Embryonic facial prominence (tissue), 1 donor: Measurements from ENCODE around the gene HMBS.
"Not testable (repeated sequence)": the region's sequence is repeated elsewhere in the genome, so short reads cannot be mapped to it uniquely, and the experiment has no call there.

Experiments used
- DNase-seq: peaks from one replicate; pipeline ENCODE4 v3.0.0-alpha.2; 2016; ENCODE audit errors: extremely low spot score

Gene HMBS

DNA sequence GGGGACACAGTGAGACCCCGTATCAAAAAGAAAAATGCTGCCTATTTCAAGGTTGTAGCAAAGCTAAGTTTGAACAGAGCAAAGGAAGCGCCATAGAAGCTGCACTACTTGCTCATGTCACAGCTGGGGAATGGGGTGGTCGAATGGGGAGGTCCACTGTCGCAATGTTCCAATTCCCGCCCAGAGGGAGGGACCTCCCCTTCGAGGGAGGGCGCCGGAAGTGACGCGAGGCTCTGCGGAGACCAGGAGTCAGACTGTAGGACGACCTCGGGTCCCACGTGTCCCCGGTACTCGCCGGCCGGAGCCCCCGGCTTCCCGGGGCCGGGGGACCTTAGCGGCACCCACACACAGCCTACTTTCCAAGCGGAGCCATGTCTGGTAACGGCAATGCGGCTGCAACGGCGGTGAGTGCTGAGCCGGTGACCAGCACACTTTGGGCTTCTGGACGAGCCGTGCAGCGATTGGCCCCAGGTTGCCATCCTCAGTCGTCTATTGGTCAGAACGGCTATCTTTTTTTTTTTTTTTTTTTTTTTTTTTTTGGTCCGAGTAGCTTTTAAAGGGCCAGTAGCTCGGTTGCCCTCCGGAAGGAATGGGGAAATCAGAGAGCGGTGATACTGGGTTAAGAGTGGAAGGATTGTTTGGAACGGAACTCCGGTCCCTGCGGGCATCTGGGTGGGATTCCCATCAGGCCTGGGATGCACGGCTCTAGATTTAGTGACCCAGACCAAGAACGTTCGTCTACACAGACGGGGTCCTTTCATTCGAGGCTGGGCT lies at the start of gene HMBS:
Gene HMBS (plus strand): TSS at position 219 of the 774 bp plus-strand sequence. CDS start 153 bp downstream, at position 372.
- peak; percentile 82 for DNase-seq

DNA sequence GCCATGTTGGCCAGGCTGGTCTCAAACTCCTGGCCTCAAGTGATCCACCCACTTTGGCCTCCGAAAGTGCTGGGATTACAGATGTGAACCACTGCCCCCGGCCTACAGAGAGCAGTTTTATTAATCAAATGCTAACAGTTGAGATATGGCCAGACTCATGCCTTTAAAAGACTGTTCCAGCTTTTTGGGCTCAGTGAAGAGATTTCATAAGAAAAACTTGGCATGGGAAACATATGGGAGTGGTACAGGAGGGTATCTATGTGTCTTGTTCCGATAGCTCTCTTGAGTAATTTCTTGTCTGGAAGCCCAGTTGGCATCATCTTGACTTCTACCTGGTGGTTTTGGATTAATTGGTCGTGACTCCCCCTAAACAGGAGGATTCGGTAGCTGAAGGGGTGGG lies 45.8 kb upstream of the HMBS start:
- no peak for DNase-seq

DNA sequence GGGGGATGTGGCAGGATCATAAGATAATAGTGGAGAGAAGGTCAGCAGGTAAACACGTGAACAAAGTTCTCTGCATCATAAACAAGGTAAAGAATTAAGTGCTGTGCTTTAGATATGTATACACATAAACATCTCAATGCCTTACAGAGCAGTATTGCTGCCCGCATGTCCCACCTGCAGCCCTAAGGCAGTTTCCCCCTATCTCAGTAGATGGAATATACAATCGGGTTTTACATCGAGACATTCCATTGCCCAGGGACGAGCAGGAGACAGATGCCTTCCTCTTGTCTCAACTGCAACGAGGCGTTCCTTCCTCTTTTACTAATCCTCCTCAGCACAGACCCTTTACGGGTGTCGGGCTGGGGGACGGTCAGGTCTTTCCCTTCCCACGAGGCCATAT lies 45.2 kb upstream of the HMBS start:
- not testable (repeated sequence) for DNase-seq

DNA sequence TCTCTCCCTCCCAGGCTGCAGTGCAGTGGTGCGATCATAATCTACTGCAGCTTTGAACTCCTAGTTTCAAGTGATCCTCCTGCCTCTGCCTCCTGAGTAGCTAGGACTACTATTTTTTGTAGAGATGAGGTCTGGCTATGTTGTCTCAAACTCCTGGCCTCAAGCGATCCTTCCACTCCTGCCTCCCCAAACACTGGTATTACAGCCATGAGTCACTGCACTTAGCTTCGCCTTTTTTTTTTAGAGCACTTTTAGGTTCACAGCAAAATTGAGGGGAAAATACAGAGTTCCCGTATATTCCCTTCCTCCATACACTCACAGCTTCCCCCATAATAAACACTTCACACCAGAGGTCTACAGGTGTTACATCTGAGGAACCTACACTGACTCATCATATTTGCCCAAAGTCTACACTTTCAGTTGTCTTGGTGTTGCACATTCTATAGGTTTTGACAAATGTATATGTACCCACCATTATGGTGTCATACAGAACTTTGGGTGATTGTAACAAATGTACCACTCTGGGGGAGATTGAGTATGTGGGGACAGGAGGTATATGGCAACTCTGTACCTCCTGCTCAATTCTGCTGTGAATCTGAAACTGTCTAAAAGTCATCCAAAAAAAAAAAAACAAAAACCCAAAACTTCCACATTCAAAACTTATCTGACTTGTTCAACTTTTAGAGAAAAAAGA lies 42.7 kb upstream of the HMBS start:
- DNase-seq = no peak

DNA sequence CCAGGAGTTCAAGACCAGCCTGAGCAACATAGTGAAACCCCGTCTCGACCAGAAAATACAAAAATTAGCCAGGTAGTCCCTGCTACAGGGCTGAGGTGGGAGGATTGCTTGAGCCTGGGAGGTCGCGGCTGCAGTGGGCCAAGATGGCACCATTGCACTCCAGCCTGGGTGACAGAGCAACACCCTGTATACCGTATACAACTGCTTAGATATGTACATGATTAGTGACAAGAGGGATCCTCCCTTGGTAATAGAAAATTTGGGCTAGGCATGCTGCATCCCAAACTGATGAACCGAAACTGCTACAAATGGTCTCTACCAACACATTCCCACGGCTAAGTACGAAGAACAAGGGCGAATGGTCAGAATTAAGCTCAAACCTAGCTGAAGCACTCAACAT lies 41.8 kb upstream of the HMBS start:
- no peak for DNase-seq

DNA sequence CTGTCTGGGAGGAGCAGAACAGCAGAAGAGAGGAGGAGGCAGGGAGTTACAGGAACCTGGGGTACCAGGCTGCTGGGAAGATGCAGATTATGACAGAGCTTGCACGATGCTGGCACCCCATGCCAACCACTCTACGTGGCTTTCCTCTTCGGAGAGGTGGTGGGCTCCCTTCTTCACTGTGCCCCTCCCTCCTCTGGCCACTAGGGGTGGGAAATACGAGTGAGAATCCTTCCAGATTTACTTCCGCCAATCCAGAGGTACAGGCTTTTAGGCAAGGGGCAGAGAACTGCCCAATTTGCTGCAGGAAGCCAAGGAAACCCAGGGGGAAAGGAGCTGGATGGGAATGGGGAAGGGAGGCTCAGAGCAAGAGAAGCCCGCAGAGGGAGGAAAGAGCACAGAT lies 40.0 kb upstream of the HMBS start:
- no peak for DNase-seq

DNA sequence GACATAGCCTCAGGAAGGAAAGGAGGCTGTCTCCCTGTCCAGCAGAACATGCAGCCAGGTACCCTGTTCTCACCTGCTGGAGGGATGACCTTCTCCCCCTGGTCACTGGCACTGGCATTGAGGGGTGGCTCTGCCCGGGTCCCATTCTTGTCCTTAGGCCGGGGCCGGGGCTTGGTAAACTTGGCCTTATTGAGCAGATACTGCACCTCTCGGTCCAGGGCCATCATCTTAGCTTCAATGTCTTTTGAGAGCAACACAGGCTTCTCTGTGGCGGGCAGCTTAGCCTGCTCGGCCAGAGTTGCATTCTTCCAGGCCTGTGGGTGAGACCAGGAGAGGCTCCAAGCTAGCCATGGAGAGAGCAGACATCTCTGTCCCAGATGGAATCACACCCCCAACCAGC lies 38.2 kb upstream of the HMBS start:
- DNase-seq = no peak

DNA sequence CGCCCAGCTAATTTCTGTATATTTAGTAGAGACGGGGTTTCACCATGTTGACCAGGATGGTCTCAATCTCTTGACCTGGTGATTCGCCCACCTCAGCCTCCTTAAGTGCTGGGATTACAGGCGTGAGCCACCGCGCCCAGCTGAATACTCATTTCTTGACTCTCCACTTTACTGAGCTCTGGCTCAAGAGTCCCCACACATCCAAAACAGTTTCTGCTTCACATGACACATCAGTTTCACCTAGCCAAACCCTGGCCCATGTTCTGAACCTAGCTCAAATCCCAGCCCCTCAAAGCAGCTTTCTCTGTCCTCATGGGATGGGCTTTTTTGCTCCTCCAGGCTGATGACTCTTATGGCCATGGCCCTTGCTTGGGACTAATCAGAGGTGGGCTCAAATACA lies 37.5 kb upstream of the HMBS start:
- no peak for DNase-seq

DNA sequence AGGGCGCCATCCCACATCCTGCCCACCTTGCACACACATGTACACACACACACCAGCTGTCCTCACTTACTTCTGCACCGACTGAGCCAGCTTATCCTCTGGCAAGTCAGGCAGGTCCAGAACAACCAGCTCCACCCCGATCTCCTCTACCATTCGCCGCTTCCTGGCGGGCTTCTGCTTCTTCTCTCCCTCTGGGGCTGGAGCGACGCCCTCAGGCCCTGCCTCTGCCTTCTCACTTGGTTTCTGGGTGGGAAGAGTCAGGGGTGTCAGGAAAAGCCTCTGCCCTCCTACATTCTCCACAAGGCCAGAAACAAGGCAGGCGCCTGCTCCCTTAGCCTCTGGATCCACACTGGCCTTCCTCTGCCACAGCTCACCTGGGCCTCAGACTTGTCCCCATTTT lies 36.0 kb upstream of the HMBS start:
- no peak for DNase-seq

DNA sequence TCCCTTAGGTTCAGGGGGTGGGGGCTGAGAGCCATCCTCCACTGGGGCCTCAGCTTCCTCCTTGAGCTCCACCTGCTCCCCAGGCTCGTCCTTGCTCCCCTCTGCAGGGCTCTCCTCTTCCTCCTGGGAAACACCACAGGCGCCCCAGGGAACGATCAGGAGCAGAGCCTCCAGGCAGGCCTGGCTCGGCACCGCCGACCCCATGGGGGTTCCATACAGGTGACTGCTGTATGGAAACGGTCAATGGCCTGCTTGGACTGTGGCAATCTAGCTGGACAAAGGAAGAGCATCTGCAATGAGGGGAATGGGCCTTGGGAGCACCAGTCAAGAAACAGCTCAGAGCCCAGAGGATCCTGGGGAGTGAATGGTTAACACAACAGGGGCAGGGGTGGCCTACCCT lies 35.6 kb upstream of the HMBS start:
- no peak for DNase-seq

DNA sequence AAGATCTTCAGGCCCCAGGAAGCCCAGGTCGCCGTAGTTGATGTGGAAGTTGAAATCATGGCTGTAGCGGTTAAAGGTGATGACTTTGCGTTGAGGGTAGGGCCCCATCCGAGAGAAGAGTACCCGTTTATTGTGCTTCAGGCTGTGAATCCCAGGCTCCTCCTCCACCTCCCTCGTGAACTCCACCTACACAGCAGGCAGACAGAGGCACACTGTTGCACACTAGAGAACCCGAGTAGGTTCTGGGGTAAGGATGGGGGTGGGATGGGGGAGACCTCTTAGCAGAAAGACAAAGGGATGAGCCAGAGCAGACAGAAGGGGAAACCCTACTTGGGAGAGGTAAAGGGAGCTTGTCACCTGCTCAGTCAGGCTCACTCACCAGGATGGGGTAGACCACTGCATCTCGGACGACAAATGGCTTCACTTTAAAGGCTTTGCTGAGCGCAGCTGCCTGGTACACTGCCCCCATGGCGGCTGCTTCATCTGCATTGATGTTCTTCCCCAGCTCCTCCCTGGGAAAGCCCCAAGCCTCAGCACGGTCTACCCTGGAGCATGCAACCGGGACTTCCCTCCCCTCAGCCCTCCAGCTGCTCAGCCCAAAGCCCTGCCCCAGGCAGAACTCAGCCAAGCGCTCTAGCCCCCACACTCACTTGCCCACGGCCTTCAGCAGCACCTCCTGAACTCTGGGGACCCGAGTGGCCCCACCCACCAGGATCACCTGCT lies 33.1 kb upstream of the HMBS start:
- no peak for DNase-seq

DNA sequence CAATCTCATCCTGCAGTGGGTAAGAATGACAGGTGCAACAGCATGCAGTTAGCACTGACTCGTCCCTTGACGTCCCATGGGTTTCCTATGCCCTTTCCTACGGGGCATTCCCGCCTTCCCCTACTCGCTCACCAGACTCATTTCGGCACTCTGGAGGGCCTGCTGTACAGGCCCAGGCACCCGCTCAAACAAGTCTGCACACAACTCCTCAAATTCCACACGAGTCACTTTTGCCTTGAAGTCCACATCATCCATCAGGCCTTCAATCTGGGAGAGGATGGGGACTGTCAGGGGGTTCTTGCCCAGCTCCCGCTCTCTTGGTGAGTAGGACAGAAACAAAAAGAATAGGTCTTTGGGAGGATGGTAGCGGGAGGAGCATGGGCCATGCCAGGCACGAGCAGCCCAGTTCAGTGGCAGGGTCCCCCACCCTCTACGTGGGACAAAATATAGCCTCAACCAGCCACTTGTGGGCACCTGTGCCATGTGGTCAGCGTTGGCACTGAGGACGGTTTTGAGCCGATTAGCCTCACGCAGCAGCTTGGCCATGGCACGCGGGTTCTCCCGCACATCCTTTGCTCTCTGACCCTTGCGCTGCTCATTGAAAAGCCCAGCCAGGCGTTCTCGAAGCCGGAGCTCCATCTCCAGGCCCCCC lies 32.4 kb upstream of the HMBS start:
- no peak for DNase-seq

DNA sequence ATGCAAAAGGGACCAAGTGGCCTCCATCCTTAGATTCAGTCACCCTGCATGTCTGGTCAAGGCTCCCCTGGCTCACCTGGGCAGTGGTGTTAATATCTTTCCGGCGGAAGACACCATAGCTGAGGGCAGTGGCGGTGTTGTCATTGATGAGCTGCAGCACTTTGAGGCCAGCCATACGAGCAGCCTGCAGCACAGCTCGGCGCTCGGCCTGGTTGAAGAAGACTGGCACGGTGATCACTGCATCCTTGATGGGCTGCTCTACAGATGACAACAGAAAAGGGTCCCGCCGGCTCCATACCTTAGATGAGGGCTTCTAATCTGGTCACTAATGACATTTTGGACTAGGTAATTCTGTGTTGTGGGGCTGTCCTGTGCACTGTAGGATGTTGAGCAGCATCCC lies 30.3 kb upstream of the HMBS start:
- no peak for DNase-seq

DNA sequence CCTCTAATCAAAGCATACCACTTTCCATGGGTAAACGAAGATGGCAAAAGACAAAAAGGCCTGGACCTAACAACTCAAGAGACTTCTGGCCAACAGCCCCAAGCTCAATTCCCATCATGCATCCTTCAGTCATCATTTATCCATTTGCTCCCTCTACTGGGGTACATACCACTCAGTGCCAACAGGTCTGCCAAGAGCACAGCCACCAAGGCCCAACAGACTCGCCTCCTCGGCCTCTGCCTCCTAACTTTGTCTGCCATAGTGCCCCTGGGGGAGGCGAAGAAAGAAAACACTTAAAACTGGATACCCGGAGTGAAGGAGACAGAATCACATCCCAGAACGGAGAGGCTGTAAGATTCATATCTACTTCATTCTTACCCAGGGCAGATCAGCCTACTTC lies 28.8 kb upstream of the HMBS start:
- DNase-seq = no peak

DNA sequence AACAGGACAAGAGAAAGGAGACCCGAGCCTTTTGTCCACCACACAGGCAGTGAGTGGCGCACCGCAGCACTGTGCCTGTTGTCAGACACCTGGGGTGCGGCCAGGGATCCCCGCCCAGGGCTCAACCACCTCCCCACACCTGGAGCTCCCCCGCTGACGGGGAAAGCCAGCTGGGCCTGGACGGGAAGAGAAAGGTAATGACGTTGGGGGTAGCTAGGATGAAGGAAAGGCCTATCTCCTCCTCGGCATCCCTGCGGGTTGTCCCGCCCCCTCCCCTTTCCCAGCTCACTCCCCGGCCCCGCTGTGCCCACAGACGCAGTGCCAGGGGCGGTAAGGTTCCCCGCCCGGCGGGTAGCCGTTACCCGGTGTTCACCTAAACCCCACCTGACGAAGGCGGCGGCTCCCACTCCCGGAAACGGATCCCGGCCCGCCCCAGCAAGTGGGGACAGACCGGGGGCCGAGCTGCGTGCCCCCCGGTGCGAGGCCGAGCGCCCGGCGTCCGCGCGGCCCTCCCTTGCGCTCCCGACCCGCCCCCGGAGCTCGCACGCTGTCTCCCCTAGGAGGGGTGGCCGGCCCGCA lies 28.2 kb upstream of the HMBS start:
- DNase-seq = no peak

DNA sequence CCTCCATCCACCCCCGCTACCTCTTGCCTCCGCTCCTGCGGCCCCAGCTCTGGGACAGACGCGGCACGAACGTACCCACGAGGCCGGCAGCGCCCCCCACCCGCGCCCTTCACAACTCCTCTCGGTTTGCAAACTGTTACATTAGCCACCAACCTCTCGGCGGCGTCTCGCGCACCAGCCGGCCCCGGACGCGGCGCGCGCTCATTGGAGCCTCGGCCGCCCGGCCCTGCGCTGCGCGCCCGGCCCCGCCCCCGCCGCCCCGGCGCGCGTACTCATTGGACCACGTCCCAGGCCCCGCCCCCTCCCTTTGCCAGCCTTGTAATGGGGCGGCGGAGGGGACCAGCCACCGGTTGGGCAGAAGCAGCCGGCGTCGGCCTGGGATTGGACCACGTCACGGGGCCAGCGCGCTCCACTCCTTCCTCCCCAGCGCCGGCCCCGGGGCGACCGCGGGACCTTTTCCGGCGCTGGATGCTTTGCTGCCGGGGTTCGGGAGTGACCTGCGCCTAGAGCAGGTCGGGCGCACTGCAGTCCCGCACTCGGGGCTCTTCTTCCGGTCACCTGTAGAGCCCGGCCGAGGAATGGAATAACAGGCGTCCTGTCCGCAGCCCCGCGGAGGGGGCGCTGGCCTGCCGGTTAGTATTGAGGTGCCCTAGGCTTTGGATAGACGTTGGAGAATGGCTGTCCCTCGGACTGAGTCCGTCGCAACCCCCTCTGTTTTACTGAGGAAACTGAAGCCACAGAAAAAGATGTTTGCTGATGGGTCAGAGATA lies 27.5 kb upstream of the HMBS start, which contains the start of gene HYOU1:
Gene HYOU1 (minus strand): TSS at position 206 of the 770 bp plus-strand sequence. CDS start 1,045 bp downstream, outside the sequence.
- peak; percentile 89 for DNase-seq

DNA sequence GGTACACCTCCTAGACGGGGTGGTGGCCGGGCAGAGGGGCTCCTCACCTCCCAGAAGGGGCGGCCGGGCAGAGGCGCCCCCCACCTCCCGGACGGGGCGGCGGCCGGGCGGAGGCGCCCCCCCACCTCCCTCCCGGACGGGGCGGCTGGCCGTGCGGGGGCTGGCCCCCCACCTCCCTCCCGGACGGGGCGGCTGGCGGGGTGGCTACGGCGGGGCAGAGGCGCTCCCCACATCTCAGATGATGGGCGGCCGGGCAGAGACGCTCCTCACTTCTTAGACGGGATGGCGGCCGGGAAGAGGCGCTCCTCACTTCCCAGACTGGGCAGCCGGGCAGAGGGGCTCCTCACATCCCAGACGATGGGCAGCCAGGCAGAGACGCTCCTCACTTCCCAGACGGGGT lies 25.6 kb upstream of the HMBS start:
- DNase-seq = not testable (repeated sequence)

DNA sequence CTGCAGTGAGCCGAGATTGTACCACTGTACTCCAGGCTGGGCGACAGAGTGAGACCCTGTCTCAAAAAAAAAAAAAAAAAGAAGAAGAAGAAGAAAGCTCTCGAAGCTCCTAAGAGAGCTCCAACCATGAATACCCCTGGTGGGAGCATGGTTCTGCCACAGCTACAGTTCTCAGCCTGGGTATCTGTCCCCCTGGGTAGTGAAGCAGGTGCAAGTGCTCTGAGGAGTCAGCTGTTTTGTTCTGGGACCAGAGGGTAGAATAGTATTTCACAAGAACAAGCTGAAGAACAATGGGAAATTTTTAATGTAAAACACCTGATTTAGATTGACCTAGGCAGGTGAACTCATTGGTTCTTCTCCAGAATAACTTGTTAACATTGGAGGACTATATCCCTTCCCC lies 23.4 kb upstream of the HMBS start:
- DNase-seq = no peak

DNA sequence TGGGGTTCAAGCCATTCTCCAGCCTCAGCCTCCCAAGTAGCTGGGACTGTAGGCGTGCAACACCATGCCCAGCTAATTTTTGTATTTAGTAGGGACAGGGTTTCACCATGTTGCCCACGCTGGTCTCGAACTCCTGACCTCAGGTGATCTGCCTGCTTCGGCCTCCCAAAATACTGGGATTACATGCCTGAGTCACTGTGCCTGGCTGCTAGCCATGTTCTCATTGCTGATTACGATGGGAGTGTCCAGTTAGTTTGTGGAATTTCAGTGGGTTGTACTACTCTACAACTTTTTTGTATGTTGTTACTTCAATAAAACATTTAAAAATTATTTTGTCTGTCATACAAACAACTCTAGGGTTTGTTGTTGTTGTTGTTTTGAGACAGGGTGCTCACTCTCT lies 21.9 kb upstream of the HMBS start:
- no peak for DNase-seq

DNA sequence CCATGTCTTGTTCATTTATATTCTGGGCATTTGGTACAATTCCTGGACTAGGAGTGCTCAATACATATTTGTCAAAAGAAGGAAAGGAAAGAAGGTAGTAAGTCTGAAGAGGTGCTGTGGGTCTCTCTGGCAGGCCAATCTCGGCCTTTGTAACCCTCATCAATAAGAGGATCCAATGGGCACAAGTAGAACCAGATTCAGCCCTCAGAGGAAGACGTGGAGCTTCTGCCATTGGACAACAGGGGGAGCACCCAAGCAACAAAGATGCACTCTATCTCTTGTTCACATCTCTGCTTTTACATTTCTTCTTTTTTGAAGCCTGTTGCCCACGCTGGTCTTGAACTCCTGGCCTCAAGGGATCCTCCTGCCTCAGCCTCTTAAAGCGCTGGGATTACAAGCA lies 19.3 kb upstream of the HMBS start:
- DNase-seq = no peak
